Mucosa of descending colon (tissue), 3 donors: ENCODE data around the gene PPP6C. TPM values are rescaled to one million over a fixed set of nuclear protein-coding genes. Genes with fewer than 3 reads are reported as not detected.

Experiments used
- ATAC-seq: fragments of 200-7000 bp; cut with Tn5 transposase; one replicate; pipeline ENCODE4 v1.9.1; 2020; ENCODE audit warnings: mild to moderate bottlenecking, moderate library complexity
- DNase-seq, 3 donors: peaks; one replicate each; pipeline ENCODE4 v3.0.0-alpha.2; 2020
- H3K36me3 ChIP-seq: fragments of 200-600 bp; one replicate; pipeline ENCODE4 v1.8.0; 2021; ENCODE audit warnings: low read depth, mild to moderate bottlenecking
- H3K4me1 ChIP-seq: fragments of 200-600 bp; one replicate; pipeline ENCODE4 v1.8.0; 2021; ENCODE audit warnings: low read depth, mild to moderate bottlenecking
- H3K4me3 ChIP-seq: fragments of 200-600 bp; one replicate; pipeline ENCODE4 v1.8.0; 2021; ENCODE audit warnings: mild to moderate bottlenecking
- H3K9me3 ChIP-seq: fragments of 200-600 bp; one replicate; pipeline ENCODE4 v1.8.0; 2021; ENCODE audit warnings: mild to moderate bottlenecking
- CTCF ChIP-seq: fragments of 200-600 bp; IDR thresholded peaks from one replicate; pipeline ENCODE4 v1.8.0; 2022; ENCODE audit warnings: antibody characterized with exemption, mild to moderate bottlenecking
- intact Hi-C, 2 donors: fragments of 100-400 bp; cut with DNase I in 1 of 2; cut with micrococcal nuclease in 1 of 2; formaldehyde crosslinking; loops; one replicate each; pipeline versions ENCODE4 v1.11.0 to v1.11.1; 2022; cut with DNase I, micrococcal nuclease
- total RNA-seq, 3 donors: library from RNA; stranded (reverse); fragmentation: NEBNext Ultra II Directional in 2 of 3; extraction: Animal tissue kit (Norgen Biotek cat#: 25700) in 2 of 3; gene quantifications; one replicate each; pipeline versions ENCODE4 v1.2.1 to v1.2.4, GENCODE V29; 2021 to 2023
- donor health status: DM: no; HTN: no; CAD: no; lungs with moderate emphysema.
- donor health status: DM: no; HTN: no; CAD: no.
- donor health status: DM: no; HTN: yes; CAD: no.

The PPP6C gene
- total RNA-seq, 3 donors from 2014 or later = 41.8 to 47.6 (median 45.4) TPM

- intact Hi-C loops = loop anchor here (10.0 kb wide), 1 partner anchor 201 kb away; the partner anchor contains the start of gene GOLGA1 (in 2 of the 2)
- no peak for TF ChIP-seq CTCF
- H3K36me3 ChIP-seq = no peaks in the 10 kb centered on the region
- ATAC-seq = no peak
- DNase-seq = no peak
- H3K9me3 ChIP-seq = no peaks in the 10 kb centered on the region
- H3K4me1 ChIP-seq = peaks cover 6% of the 10 kb centered on the region
- no peak overlapping the region for H3K4me3 ChIP-seq
These were observed 43.4 kb downstream of the PPP6C start for GRCh38 chr9:125146247-125146646.

DNA sequence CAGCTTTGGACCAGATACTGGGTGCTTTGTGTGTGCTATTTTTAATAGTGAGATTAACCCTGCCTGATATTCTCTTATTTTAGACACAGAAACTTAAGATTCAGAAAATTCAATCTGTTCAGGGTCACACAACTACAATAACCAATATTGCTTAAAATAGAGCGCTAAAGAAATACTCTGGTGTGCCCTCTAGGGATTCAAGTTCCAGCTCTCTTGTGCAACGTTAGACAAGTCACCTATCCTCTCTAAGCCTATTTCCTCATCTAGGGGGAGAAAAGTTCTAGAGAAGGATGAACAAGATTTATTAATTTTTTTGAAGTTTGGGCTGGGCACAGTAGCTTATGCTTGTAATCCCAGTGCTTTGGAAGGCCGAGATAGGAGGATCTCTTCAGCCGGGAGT lies 44.2 kb downstream of the PPP6C start:
- no peak for DNase-seq
- Histone ChIP-seq H3K4me3 (no peak overlapping the region), H3K4me1 (peaks cover 6% of the 10 kb centered on the region), H3K9me3 (no peaks in the 10 kb centered on the region), H3K36me3 (no peaks in the 10 kb centered on the region)
- no peak for TF ChIP-seq CTCF
- no peak for ATAC-seq
- intact Hi-C loops = loop anchor here (10.0 kb wide), 1 partner anchor 201 kb away; the partner anchor contains the start of gene GOLGA1 (in 2 of the 2)

GRCh38 chr9:125143377-125144090 lies 46.1 kb downstream of the PPP6C start, which contains the start of gene SCAI:
TSS of gene SCAI (minus strand) at chr9:125143528. CDS start at chr9:125143437, 91 bp downstream.
- intact Hi-C loops = loop anchor here (5.0 to 10.0 kb wide), 2 partner anchors 199 to 371 kb away; partner anchors contain the start of genes GOLGA1 (in 2 of the 2) and NR6A1 (in 1 of the 2)
- Histone ChIP-seq H3K9me3 (no peaks in the 10 kb centered on the region), H3K36me3 (no peaks in the 10 kb centered on the region), H3K4me3 (peak within 1 kb of the TSS; percentile 44), H3K4me1 (peaks cover 6% of the 10 kb centered on the region)
- DNase-seq (peak; percentile 99 to 100 (median 99)), ATAC-seq (peak; percentile 99)
- peak; percentile 99 for TF ChIP-seq CTCF

GRCh38 chr9:125142560-125143376 lies 46.8 kb downstream of the PPP6C start:
- ATAC-seq (no peak), DNase-seq (peak in 2 of 3 donors; percentile 22 to 47)
- intact Hi-C loops = loop anchor here (5.0 to 10.0 kb wide), 2 partner anchors 198 to 370 kb away; partner anchors contain the start of genes GOLGA1 (in 2 of the 2) and NR6A1 (in 1 of the 2)
- H3K4me1 ChIP-seq = peaks cover 6% of the 10 kb centered on the region
- no peaks in the 10 kb centered on the region for H3K9me3 ChIP-seq
- H3K36me3 ChIP-seq = no peaks in the 10 kb centered on the region
- peak overlapping the region; percentile 44 for H3K4me3 ChIP-seq
- TF ChIP-seq CTCF = no peak

GRCh38 chr9:125141751-125142150 lies 47.9 kb downstream of the PPP6C start:
- intact Hi-C loops = loop anchor here (5.0 to 10.0 kb wide), 2 partner anchors 197 to 369 kb away; partner anchors contain the start of genes GOLGA1 (in 2 of the 2) and NR6A1 (in 1 of the 2)
- Histone ChIP-seq H3K9me3 (no peaks in the 10 kb centered on the region), H3K4me1 (peaks cover 6% of the 10 kb centered on the region), H3K4me3 (no peak overlapping the region), H3K36me3 (no peaks in the 10 kb centered on the region)
- ATAC-seq (no peak), DNase-seq (no peak)
- TF ChIP-seq CTCF = no peak
